ENCODE results near the gene CDCA7L.

CDCA7L gene

GRCh38 chr7:21945454-21946221 is at the start of gene CDCA7L:
TSS of gene CDCA7L (minus strand) at chr7:21945899. CDS start at chr7:21945804, 95 bp downstream.
- Mint-ChIP-seq H3K4me3 (peak within 1 kb of the TSS; percentile 91), H3K36me3 (ENCODE audit: low read depth) (no peaks in the 10 kb centered on the region), H3K9me3 (no peaks in the 10 kb centered on the region), H3K4me1 (ENCODE audit: low read depth) (peaks cover 41% of the 10 kb centered on the region), H3K27ac (peak within 1 kb of the TSS; percentile 79), H3K27me3 (ENCODE audit: low read depth) (peaks cover 12% of the 10 kb centered on the region)

GRCh38 chr7:21986096-21986495 is 40.4 kb upstream of the CDCA7L start:
- H3K4me1 Mint-ChIP-seq (ENCODE audit: low read depth) = no peaks in the 10 kb centered on the region

GRCh38 chr7:21984042-21984441 is 38.3 kb upstream of the CDCA7L start:
- no peaks in the 10 kb centered on the region for H3K27me3 Mint-ChIP-seq (ENCODE audit: low read depth)

More at GRCh38 chr7:21986096-21986495, 40.4 kb upstream of the CDCA7L start:
- Mint-ChIP-seq H3K27me3 (ENCODE audit: low read depth) (peaks cover 3% of the 10 kb centered on the region), H3K9me3 (no peaks in the 10 kb centered on the region), H3K4me3 (no peak overlapping the region), H3K27ac (no peak overlapping the region), H3K36me3 (ENCODE audit: low read depth) (no peaks in the 10 kb centered on the region)

GRCh38 chr7:21983056-21983455 is 37.4 kb upstream of the CDCA7L start:
- no peaks in the 10 kb centered on the region for H3K9me3 Mint-ChIP-seq

More at GRCh38 chr7:21984042-21984441, 38.3 kb upstream of the CDCA7L start:
- Mint-ChIP-seq H3K36me3 (ENCODE audit: low read depth) (no peaks in the 10 kb centered on the region), H3K27ac (no peak overlapping the region), H3K4me3 (no peak overlapping the region), H3K9me3 (no peaks in the 10 kb centered on the region), H3K4me1 (ENCODE audit: low read depth) (no peaks in the 10 kb centered on the region)

GRCh38 chr7:21981524-21981923 is 35.8 kb upstream of the CDCA7L start:
- no peaks in the 10 kb centered on the region for H3K4me1 Mint-ChIP-seq (ENCODE audit: low read depth)
- H3K9me3 Mint-ChIP-seq = no peaks in the 10 kb centered on the region
- H3K27me3 Mint-ChIP-seq (ENCODE audit: low read depth) = no peaks in the 10 kb centered on the region
- no peak overlapping the region for H3K27ac Mint-ChIP-seq
- H3K4me3 Mint-ChIP-seq = no peak overlapping the region
- H3K36me3 Mint-ChIP-seq (ENCODE audit: low read depth) = no peaks in the 10 kb centered on the region

More at GRCh38 chr7:21983056-21983455, 37.4 kb upstream of the CDCA7L start:
- H3K36me3 Mint-ChIP-seq (ENCODE audit: low read depth) = no peaks in the 10 kb centered on the region
- H3K27ac Mint-ChIP-seq = no peak overlapping the region
- no peak overlapping the region for H3K4me3 Mint-ChIP-seq
- H3K4me1 Mint-ChIP-seq (ENCODE audit: low read depth) = no peaks in the 10 kb centered on the region
- no peaks in the 10 kb centered on the region for H3K27me3 Mint-ChIP-seq (ENCODE audit: low read depth)

- Mint-ChIP-seq H3K4me3 (no peak overlapping the region), H3K27ac (no peak overlapping the region), H3K36me3 (ENCODE audit: low read depth) (no peaks in the 10 kb centered on the region), H3K9me3 (no peaks in the 10 kb centered on the region), H3K4me1 (ENCODE audit: low read depth) (no peaks in the 10 kb centered on the region), H3K27me3 (ENCODE audit: low read depth) (no peaks in the 10 kb centered on the region)
These were observed 35.3 kb upstream of the CDCA7L start for GRCh38 chr7:21980926-21981500.

- Mint-ChIP-seq H3K4me1 (ENCODE audit: low read depth) (peaks cover 4% of the 10 kb centered on the region), H3K9me3 (no peaks in the 10 kb centered on the region), H3K27me3 (ENCODE audit: low read depth) (peaks cover 11% of the 10 kb centered on the region), H3K27ac (no peak overlapping the region), H3K4me3 (no peak overlapping the region), H3K36me3 (ENCODE audit: low read depth) (no peaks in the 10 kb centered on the region)
These were observed 26.7 kb upstream of the CDCA7L start for GRCh38 chr7:21972397-21972784.

GRCh38 chr7:21971780-21972396 is 26.2 kb upstream of the CDCA7L start:
- Mint-ChIP-seq H3K27ac (no peak overlapping the region), H3K36me3 (ENCODE audit: low read depth) (no peaks in the 10 kb centered on the region), H3K4me1 (ENCODE audit: low read depth) (peaks cover 4% of the 10 kb centered on the region), H3K4me3 (no peak overlapping the region), H3K27me3 (ENCODE audit: low read depth) (peaks cover 11% of the 10 kb centered on the region), H3K9me3 (no peaks in the 10 kb centered on the region)

GRCh38 chr7:21969822-21970221 is 24.1 kb upstream of the CDCA7L start:
- no peak overlapping the region for H3K27ac Mint-ChIP-seq
- no peak overlapping the region for H3K4me3 Mint-ChIP-seq
- H3K27me3 Mint-ChIP-seq (ENCODE audit: low read depth) = peaks cover 11% of the 10 kb centered on the region
- H3K9me3 Mint-ChIP-seq = no peaks in the 10 kb centered on the region
- H3K36me3 Mint-ChIP-seq (ENCODE audit: low read depth) = no peaks in the 10 kb centered on the region
- peaks cover 4% of the 10 kb centered on the region for H3K4me1 Mint-ChIP-seq (ENCODE audit: low read depth)

GRCh38 chr7:21967598-21968003 is 21.9 kb upstream of the CDCA7L start:
- Mint-ChIP-seq H3K9me3 (no peaks in the 10 kb centered on the region), H3K27me3 (ENCODE audit: low read depth) (peaks cover 3% of the 10 kb centered on the region), H3K27ac (no peak overlapping the region), H3K36me3 (ENCODE audit: low read depth) (no peaks in the 10 kb centered on the region), H3K4me3 (no peak overlapping the region), H3K4me1 (ENCODE audit: low read depth) (peaks cover 4% of the 10 kb centered on the region)

- Mint-ChIP-seq H3K4me3 (no peak overlapping the region), H3K36me3 (ENCODE audit: low read depth) (no peaks in the 10 kb centered on the region), H3K4me1 (ENCODE audit: low read depth) (peaks cover 4% of the 10 kb centered on the region), H3K27ac (no peak overlapping the region), H3K27me3 (ENCODE audit: low read depth) (peaks cover 3% of the 10 kb centered on the region), H3K9me3 (no peaks in the 10 kb centered on the region)
These were observed 20.6 kb upstream of the CDCA7L start for GRCh38 chr7:21966271-21966670.

GRCh38 chr7:21965291-21965690 is 19.6 kb upstream of the CDCA7L start:
- no peaks in the 10 kb centered on the region for H3K9me3 Mint-ChIP-seq
- no peak overlapping the region for H3K27ac Mint-ChIP-seq
- no peaks in the 10 kb centered on the region for H3K36me3 Mint-ChIP-seq (ENCODE audit: low read depth)
- peaks cover 3% of the 10 kb centered on the region for H3K27me3 Mint-ChIP-seq (ENCODE audit: low read depth)
- H3K4me3 Mint-ChIP-seq = no peak overlapping the region
- peaks cover 4% of the 10 kb centered on the region for H3K4me1 Mint-ChIP-seq (ENCODE audit: low read depth)

GRCh38 chr7:21962677-21963076 is 17.0 kb upstream of the CDCA7L start:
- peaks cover 1% of the 10 kb centered on the region for H3K27me3 Mint-ChIP-seq (ENCODE audit: low read depth)
- peaks cover 1% of the 10 kb centered on the region for H3K4me1 Mint-ChIP-seq (ENCODE audit: low read depth)
- H3K4me3 Mint-ChIP-seq = no peak overlapping the region
- no peak overlapping the region for H3K27ac Mint-ChIP-seq
- no peaks in the 10 kb centered on the region for H3K9me3 Mint-ChIP-seq
- no peaks in the 10 kb centered on the region for H3K36me3 Mint-ChIP-seq (ENCODE audit: low read depth)

- H3K27me3 Mint-ChIP-seq (ENCODE audit: low read depth) = no peaks in the 10 kb centered on the region
- H3K9me3 Mint-ChIP-seq = no peaks in the 10 kb centered on the region
- no peak overlapping the region for H3K4me3 Mint-ChIP-seq
- H3K4me1 Mint-ChIP-seq (ENCODE audit: low read depth) = no peaks in the 10 kb centered on the region
- no peaks in the 10 kb centered on the region for H3K36me3 Mint-ChIP-seq (ENCODE audit: low read depth)
- H3K27ac Mint-ChIP-seq = no peak overlapping the region
These were observed 15.2 kb upstream of the CDCA7L start for GRCh38 chr7:21960922-21961321.

- no peaks in the 10 kb centered on the region for H3K4me1 Mint-ChIP-seq (ENCODE audit: low read depth)
- H3K27ac Mint-ChIP-seq = no peak overlapping the region
- H3K27me3 Mint-ChIP-seq (ENCODE audit: low read depth) = no peaks in the 10 kb centered on the region
- no peaks in the 10 kb centered on the region for H3K9me3 Mint-ChIP-seq
- no peaks in the 10 kb centered on the region for H3K36me3 Mint-ChIP-seq (ENCODE audit: low read depth)
- no peak overlapping the region for H3K4me3 Mint-ChIP-seq
These were observed 13.7 kb upstream of the CDCA7L start for GRCh38 chr7:21959387-21959776.

Data from T-helper 1 cell treated with Interleukin-12 subunit alpha and Interleukin-12 subunit beta and Interleukin-4 antibody, amounts not matched to agents 30 μg/mL and 1 μg/mL, for 36 hours (primary cell).